Gastroesophageal sphincter (tissue), 3 donors: ENCODE measurements around the gene PLPPR2.

ENCODE experiments used
- EP300 ChIP-seq: sonication (generic); formaldehyde crosslinking; IDR thresholded peaks from one replicate; pipeline ENCODE4 v1.6.1; 2017; ENCODE audit warnings: antibody characterized with exemption, mild to moderate bottlenecking
- POLR2A ChIP-seq, 2 donors: fragments of 450-650 bp; IDR thresholded peaks; one replicate each; pipeline ENCODE4 v1.6.1; 2017; ENCODE audit warnings: antibody characterized with exemption in 2 of 2, mild to moderate bottlenecking in 2 of 2, moderate library complexity in 1 of 2
- POLR2AphosphoS5 ChIP-seq: sonication (generic); formaldehyde crosslinking; IDR thresholded peaks from one replicate; pipeline ENCODE4 v1.6.1; 2017; ENCODE audit warnings: antibody characterized with exemption
- TF ChIP-seq, protein P1 (sequence below), 4 experiments: fragments of 200-600 bp in 2 of 4; fragments of 450-650 bp in 2 of 4; sonication (generic) in 1 of 4; IDR thresholded peaks; one replicate each; pipeline ENCODE4 v1.5.1; 2017 to 2019; ENCODE audit warnings: antibody characterized with exemption in 4 of 4, mild to moderate bottlenecking in 2 of 4, moderate library complexity in 2 of 4

- TF ChIP-seq POLR2A (IDR thresholded peaks at IDR 0.05), result no peak
- TF ChIP-seq, protein P1, sequence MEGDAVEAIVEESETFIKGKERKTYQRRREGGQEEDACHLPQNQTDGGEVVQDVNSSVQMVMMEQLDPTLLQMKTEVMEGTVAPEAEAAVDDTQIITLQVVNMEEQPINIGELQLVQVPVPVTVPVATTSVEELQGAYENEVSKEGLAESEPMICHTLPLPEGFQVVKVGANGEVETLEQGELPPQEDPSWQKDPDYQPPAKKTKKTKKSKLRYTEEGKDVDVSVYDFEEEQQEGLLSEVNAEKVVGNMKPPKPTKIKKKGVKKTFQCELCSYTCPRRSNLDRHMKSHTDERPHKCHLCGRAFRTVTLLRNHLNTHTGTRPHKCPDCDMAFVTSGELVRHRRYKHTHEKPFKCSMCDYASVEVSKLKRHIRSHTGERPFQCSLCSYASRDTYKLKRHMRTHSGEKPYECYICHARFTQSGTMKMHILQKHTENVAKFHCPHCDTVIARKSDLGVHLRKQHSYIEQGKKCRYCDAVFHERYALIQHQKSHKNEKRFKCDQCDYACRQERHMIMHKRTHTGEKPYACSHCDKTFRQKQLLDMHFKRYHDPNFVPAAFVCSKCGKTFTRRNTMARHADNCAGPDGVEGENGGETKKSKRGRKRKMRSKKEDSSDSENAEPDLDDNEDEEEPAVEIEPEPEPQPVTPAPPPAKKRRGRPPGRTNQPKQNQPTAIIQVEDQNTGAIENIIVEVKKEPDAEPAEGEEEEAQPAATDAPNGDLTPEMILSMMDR (IDR thresholded peaks at IDR 0.05), result no peak
- TF ChIP-seq EP300, result no peak
- TF ChIP-seq POLR2AphosphoS5, result no peak
These were observed 23.7 kb upstream of the PLPPR2 start for GRCh38 chr19:11331502-11331901.
